ENCODE results near the gene FNDC10.
A peak's percentile ranks its signal among the peaks of the same experiment; 100 is the strongest.

FNDC10 gene

GRCh38 chr1:1578371-1578940 is 21.5 kb downstream of the FNDC10 start:
- Histone ChIP-seq H3K4me1 (ENCODE audit: control insufficient read depth, insufficient read depth, low read length) (peaks cover 5% of the 10 kb centered on the region), H3K27me3 (ENCODE audit: control insufficient read depth, insufficient read depth, low read length) (peaks cover 6% of the 10 kb centered on the region)

GRCh38 chr1:1577367-1578011 is 22.4 kb downstream of the FNDC10 start:
- H3K9ac ChIP-seq (ENCODE audit: low read length) = no peak overlapping the region
- no peaks in the 10 kb centered on the region for H3K9me3 ChIP-seq (ENCODE audit: control insufficient read depth, low read length)
- H3K27me3 ChIP-seq (ENCODE audit: control insufficient read depth, insufficient read depth, low read length) = peaks cover 6% of the 10 kb centered on the region

More at GRCh38 chr1:1578371-1578940, 21.5 kb downstream of the FNDC10 start:
- no peaks in the 10 kb centered on the region for H3K36me3 ChIP-seq (ENCODE audit: control insufficient read depth, insufficient read depth, low read length)
- H3K4me3 ChIP-seq (ENCODE audit: low read length) = no peak overlapping the region
- H3K9me3 ChIP-seq (ENCODE audit: control insufficient read depth, low read length) = no peaks in the 10 kb centered on the region
- no peak overlapping the region for H3K9ac ChIP-seq (ENCODE audit: low read length)

GRCh38 chr1:1574721-1575537 is 25.0 kb downstream of the FNDC10 start, which contains the start of gene SSU72:
SSU72 (minus strand) TSS chr1:1574863; CDS start chr1:1574557, 306 bp downstream.
- Histone ChIP-seq H3K4me1 (ENCODE audit: control insufficient read depth, insufficient read depth, low read length) (peaks cover 5% of the 10 kb centered on the region), H3K9ac (ENCODE audit: low read length) (peak within 1 kb of the TSS; percentile 94), H3K9me3 (ENCODE audit: control insufficient read depth, low read length) (no peaks in the 10 kb centered on the region), H3K4me3 (ENCODE audit: low read length) (peak within 1 kb of the TSS; percentile 83), H3K36me3 (ENCODE audit: control insufficient read depth, insufficient read depth, low read length) (no peaks in the 10 kb centered on the region), H3K27me3 (ENCODE audit: control insufficient read depth, insufficient read depth, low read length) (no peaks in the 10 kb centered on the region)

More at GRCh38 chr1:1577367-1578011, 22.4 kb downstream of the FNDC10 start:
- peaks cover 5% of the 10 kb centered on the region for H3K4me1 ChIP-seq (ENCODE audit: control insufficient read depth, insufficient read depth, low read length)
- no peaks in the 10 kb centered on the region for H3K36me3 ChIP-seq (ENCODE audit: control insufficient read depth, insufficient read depth, low read length)
- no peak overlapping the region for H3K4me3 ChIP-seq (ENCODE audit: low read length)

GRCh38 chr1:1573843-1574720 is 25.9 kb downstream of the FNDC10 start:
- peak overlapping the region; percentile 63 for H3K4me3 ChIP-seq (ENCODE audit: low read length)
- no peaks in the 10 kb centered on the region for H3K27me3 ChIP-seq (ENCODE audit: control insufficient read depth, insufficient read depth, low read length)
- peaks cover 5% of the 10 kb centered on the region for H3K4me1 ChIP-seq (ENCODE audit: control insufficient read depth, insufficient read depth, low read length)
- H3K9ac ChIP-seq (ENCODE audit: low read length) = peak overlapping the region; percentile 94
- H3K9me3 ChIP-seq (ENCODE audit: control insufficient read depth, low read length) = no peaks in the 10 kb centered on the region
- H3K36me3 ChIP-seq (ENCODE audit: control insufficient read depth, insufficient read depth, low read length) = no peaks in the 10 kb centered on the region

- H3K9ac ChIP-seq (ENCODE audit: low read length) = no peak overlapping the region
- H3K4me3 ChIP-seq (ENCODE audit: low read length) = no peak overlapping the region
- H3K27me3 ChIP-seq (ENCODE audit: control insufficient read depth, insufficient read depth, low read length) = no peaks in the 10 kb centered on the region
- H3K9me3 ChIP-seq (ENCODE audit: control insufficient read depth, low read length) = no peaks in the 10 kb centered on the region
- peaks cover 4% of the 10 kb centered on the region for H3K36me3 ChIP-seq (ENCODE audit: control insufficient read depth, insufficient read depth, low read length)
- no peaks in the 10 kb centered on the region for H3K4me1 ChIP-seq (ENCODE audit: control insufficient read depth, insufficient read depth, low read length)
These were observed 30.6 kb downstream of the FNDC10 start for GRCh38 chr1:1569341-1569740.

- peaks cover 10% of the 10 kb centered on the region for H3K36me3 ChIP-seq (ENCODE audit: control insufficient read depth, insufficient read depth, low read length)
- H3K27me3 ChIP-seq (ENCODE audit: control insufficient read depth, insufficient read depth, low read length) = no peaks in the 10 kb centered on the region
- H3K9ac ChIP-seq (ENCODE audit: low read length) = no peak overlapping the region
- no peak overlapping the region for H3K4me3 ChIP-seq (ENCODE audit: low read length)
- no peaks in the 10 kb centered on the region for H3K9me3 ChIP-seq (ENCODE audit: control insufficient read depth, low read length)
- H3K4me1 ChIP-seq (ENCODE audit: control insufficient read depth, insufficient read depth, low read length) = peaks cover 7% of the 10 kb centered on the region
These were observed 32.0 kb downstream of the FNDC10 start for GRCh38 chr1:1567891-1568291.

GRCh38 chr1:1567152-1567875 is 32.6 kb downstream of the FNDC10 start:
- peaks cover 7% of the 10 kb centered on the region for H3K4me1 ChIP-seq (ENCODE audit: control insufficient read depth, insufficient read depth, low read length)

GRCh38 chr1:1565340-1565739 is 34.6 kb downstream of the FNDC10 start:
- Histone ChIP-seq H3K4me3 (ENCODE audit: low read length) (no peak overlapping the region), H3K9ac (ENCODE audit: low read length) (no peak overlapping the region), H3K36me3 (ENCODE audit: control insufficient read depth, insufficient read depth, low read length) (peaks cover 27% of the 10 kb centered on the region), H3K4me1 (ENCODE audit: control insufficient read depth, insufficient read depth, low read length) (peaks cover 7% of the 10 kb centered on the region), H3K27me3 (ENCODE audit: control insufficient read depth, insufficient read depth, low read length) (no peaks in the 10 kb centered on the region), H3K9me3 (ENCODE audit: control insufficient read depth, low read length) (no peaks in the 10 kb centered on the region)

More at GRCh38 chr1:1567152-1567875, 32.6 kb downstream of the FNDC10 start:
- Histone ChIP-seq H3K27me3 (ENCODE audit: control insufficient read depth, insufficient read depth, low read length) (no peaks in the 10 kb centered on the region), H3K9ac (ENCODE audit: low read length) (no peak overlapping the region), H3K4me3 (ENCODE audit: low read length) (no peak overlapping the region), H3K36me3 (ENCODE audit: control insufficient read depth, insufficient read depth, low read length) (peaks cover 16% of the 10 kb centered on the region), H3K9me3 (ENCODE audit: control insufficient read depth, low read length) (no peaks in the 10 kb centered on the region)

- peaks cover 27% of the 10 kb centered on the region for H3K36me3 ChIP-seq (ENCODE audit: control insufficient read depth, insufficient read depth, low read length)
- H3K9ac ChIP-seq (ENCODE audit: low read length) = no peak overlapping the region
- H3K4me1 ChIP-seq (ENCODE audit: control insufficient read depth, insufficient read depth, low read length) = peaks cover 7% of the 10 kb centered on the region
- no peaks in the 10 kb centered on the region for H3K9me3 ChIP-seq (ENCODE audit: control insufficient read depth, low read length)
- no peak overlapping the region for H3K4me3 ChIP-seq (ENCODE audit: low read length)
- H3K27me3 ChIP-seq (ENCODE audit: control insufficient read depth, insufficient read depth, low read length) = no peaks in the 10 kb centered on the region
These were observed 35.7 kb downstream of the FNDC10 start for GRCh38 chr1:1564268-1564667.

- Histone ChIP-seq H3K27me3 (ENCODE audit: control insufficient read depth, insufficient read depth, low read length) (no peaks in the 10 kb centered on the region), H3K4me1 (ENCODE audit: control insufficient read depth, insufficient read depth, low read length) (peaks cover 7% of the 10 kb centered on the region), H3K4me3 (ENCODE audit: low read length) (no peak overlapping the region), H3K9ac (ENCODE audit: low read length) (no peak overlapping the region), H3K9me3 (ENCODE audit: control insufficient read depth, low read length) (no peaks in the 10 kb centered on the region), H3K36me3 (ENCODE audit: control insufficient read depth, insufficient read depth, low read length) (peaks cover 27% of the 10 kb centered on the region)
These were observed 36.2 kb downstream of the FNDC10 start for GRCh38 chr1:1563688-1564087.

Measured in mucosa of stomach (tissue), 1 donor.